ENCODE data around the gene ARID5B.

The ARID5B gene

GRCh38 chr10:61937631-61938351 lies 36.3 kb downstream of the ARID5B start:
- no peak for DNase-seq (ENCODE audit: low spot score)

- no peak for DNase-seq (ENCODE audit: low spot score)
These were observed 38.4 kb downstream of the ARID5B start for GRCh38 chr10:61939902-61940301.

GRCh38 chr10:61941202-61941681 lies 39.7 kb downstream of the ARID5B start:
- no peak for DNase-seq (ENCODE audit: low spot score)

GRCh38 chr10:61942604-61943461 lies 41.3 kb downstream of the ARID5B start:
- DNase-seq (ENCODE audit: low spot score) = no peak

GRCh38 chr10:61943674-61944378 lies 42.3 kb downstream of the ARID5B start:
- DNase-seq (ENCODE audit: low spot score) = no peak

GRCh38 chr10:61944410-61945147 lies 43.1 kb downstream of the ARID5B start:
- DNase-seq (ENCODE audit: low spot score) = no peak

- DNase-seq (ENCODE audit: low spot score) = no peak
These were observed 48.2 kb downstream of the ARID5B start for GRCh38 chr10:61949687-61950086.

GRCh38 chr10:61950449-61951143 lies 49.1 kb downstream of the ARID5B start:
- DNase-seq (ENCODE audit: low spot score) = no peak

GRCh38 chr10:61951144-61951483 lies 49.6 kb downstream of the ARID5B start:
- DNase-seq (ENCODE audit: low spot score) = no peak

GRCh38 chr10:61952028-61952674 lies 50.7 kb downstream of the ARID5B start:
- no peak for DNase-seq (ENCODE audit: low spot score)

GRCh38 chr10:61953183-61953582 lies 51.7 kb downstream of the ARID5B start:
- no peak for DNase-seq (ENCODE audit: low spot score)

- no peak for DNase-seq (ENCODE audit: low spot score)
These were observed 56.3 kb downstream of the ARID5B start for GRCh38 chr10:61957806-61958205.

- DNase-seq (ENCODE audit: low spot score) = no peak
These were observed 56.8 kb downstream of the ARID5B start for GRCh38 chr10:61958311-61958710.

GRCh38 chr10:61958805-61959204 lies 57.3 kb downstream of the ARID5B start:
- no peak for DNase-seq (ENCODE audit: low spot score)

GRCh38 chr10:61959814-61960213 lies 58.3 kb downstream of the ARID5B start:
- DNase-seq (ENCODE audit: low spot score) = no peak

- DNase-seq (ENCODE audit: low spot score) = no peak
These were observed 59.1 kb downstream of the ARID5B start for GRCh38 chr10:61960396-61961120.

- no peak for DNase-seq (ENCODE audit: low spot score)
These were observed 59.8 kb downstream of the ARID5B start for GRCh38 chr10:61961278-61961677.

- DNase-seq (ENCODE audit: low spot score) = no peak
These were observed 61.5 kb downstream of the ARID5B start for GRCh38 chr10:61962971-61963370.

- DNase-seq (ENCODE audit: low spot score) = no peak
These were observed 62.2 kb downstream of the ARID5B start for GRCh38 chr10:61963669-61964058.

GRCh38 chr10:61964059-61964709 lies 62.7 kb downstream of the ARID5B start:
- DNase-seq (ENCODE audit: low spot score) = no peak
